ENCODE results near the gene KLHL14.

Gene KLHL14, protein sequence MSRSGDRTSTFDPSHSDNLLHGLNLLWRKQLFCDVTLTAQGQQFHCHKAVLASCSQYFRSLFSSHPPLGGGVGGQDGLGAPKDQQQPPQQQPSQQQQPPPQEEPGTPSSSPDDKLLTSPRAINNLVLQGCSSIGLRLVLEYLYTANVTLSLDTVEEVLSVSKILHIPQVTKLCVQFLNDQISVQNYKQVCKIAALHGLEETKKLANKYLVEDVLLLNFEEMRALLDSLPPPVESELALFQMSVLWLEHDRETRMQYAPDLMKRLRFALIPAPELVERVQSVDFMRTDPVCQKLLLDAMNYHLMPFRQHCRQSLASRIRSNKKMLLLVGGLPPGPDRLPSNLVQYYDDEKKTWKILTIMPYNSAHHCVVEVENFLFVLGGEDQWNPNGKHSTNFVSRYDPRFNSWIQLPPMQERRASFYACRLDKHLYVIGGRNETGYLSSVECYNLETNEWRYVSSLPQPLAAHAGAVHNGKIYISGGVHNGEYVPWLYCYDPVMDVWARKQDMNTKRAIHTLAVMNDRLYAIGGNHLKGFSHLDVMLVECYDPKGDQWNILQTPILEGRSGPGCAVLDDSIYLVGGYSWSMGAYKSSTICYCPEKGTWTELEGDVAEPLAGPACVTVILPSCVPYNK

DNA sequence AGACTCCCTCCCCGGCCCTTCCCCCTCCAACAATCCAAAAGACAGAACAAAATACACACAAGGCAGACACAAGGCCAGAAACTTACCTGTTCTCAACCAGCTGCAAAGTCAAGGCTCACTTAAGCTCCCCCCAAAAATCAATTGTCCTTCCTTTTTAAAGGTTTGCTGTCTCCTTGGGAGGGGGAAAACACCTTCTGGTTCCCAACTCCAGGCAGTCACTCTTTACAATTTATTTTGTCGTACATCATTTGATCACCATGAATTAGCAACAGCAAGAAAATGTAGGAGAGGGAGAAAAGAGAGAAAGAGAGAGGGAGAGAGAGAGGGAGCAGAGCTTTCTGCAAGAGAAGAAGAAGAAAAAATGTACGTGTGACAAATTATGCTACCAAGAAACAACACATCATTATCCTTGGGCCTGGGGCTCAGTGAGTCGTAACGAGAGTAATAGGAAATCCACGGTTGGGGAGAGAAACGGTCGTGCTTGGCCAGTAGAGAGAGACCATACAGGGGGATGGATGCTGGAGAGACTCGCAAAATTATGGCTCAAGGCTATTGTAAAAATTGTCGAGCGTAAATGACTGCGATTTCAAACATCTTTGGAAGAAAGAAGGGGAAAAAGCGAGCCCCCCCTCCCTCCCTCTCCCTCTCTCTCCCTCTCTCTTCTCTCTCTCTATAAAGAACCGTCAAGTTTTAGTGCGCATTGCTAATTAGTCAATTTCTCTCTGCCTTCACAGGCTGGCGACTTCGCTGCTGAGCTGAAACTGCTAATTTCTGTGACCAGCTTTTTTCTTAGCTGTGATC, at the start of gene KLHL14:
Gene KLHL14 (minus strand): TSS at position 443 of the 801 bp plus-strand sequence. CDS start 2,432 bp downstream, outside the sequence.
- TF ChIP-seq, protein P1, sequence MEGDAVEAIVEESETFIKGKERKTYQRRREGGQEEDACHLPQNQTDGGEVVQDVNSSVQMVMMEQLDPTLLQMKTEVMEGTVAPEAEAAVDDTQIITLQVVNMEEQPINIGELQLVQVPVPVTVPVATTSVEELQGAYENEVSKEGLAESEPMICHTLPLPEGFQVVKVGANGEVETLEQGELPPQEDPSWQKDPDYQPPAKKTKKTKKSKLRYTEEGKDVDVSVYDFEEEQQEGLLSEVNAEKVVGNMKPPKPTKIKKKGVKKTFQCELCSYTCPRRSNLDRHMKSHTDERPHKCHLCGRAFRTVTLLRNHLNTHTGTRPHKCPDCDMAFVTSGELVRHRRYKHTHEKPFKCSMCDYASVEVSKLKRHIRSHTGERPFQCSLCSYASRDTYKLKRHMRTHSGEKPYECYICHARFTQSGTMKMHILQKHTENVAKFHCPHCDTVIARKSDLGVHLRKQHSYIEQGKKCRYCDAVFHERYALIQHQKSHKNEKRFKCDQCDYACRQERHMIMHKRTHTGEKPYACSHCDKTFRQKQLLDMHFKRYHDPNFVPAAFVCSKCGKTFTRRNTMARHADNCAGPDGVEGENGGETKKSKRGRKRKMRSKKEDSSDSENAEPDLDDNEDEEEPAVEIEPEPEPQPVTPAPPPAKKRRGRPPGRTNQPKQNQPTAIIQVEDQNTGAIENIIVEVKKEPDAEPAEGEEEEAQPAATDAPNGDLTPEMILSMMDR (IDR thresholded peaks at IDR 0.05; ENCODE audit: low read depth, low read length), result no peak
- H3K4me3 ChIP-seq (replicated peaks in 1 of 2; ENCODE audit: low read depth in 2 of 2, low read length in 2 of 2), result no peak within 1 kb of the TSS
- DNase-seq (ENCODE audit: low read depth in 2 of 2), result no peak

DNA sequence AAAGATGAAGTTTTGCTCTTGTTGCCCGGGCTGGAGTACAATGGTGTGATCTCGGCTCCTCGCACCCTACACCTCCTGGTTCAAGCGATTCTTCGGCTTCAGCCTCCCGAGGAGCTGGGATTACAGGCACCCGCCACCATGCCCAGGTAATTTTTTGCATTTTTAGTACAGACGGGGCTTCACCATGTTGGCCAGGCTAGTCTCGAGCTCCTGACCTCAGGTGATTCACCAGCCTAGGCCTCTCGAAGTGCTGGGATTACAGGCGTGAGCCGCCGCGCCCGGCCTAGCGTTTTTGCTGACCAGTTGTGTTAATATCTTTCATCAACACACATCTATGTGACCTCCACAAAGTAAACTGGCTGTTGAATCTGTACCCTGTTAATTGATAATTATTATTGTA, 49.4 kb upstream of the KLHL14 start:
- TF ChIP-seq, protein P1 (IDR thresholded peaks at IDR 0.05; ENCODE audit: low read depth, low read length), result no peak
- DNase-seq (ENCODE audit: low read depth in 2 of 2), result no peak
- no peak overlapping the region for H3K4me3 ChIP-seq (replicated peaks in 1 of 2; ENCODE audit: low read depth in 2 of 2, low read length in 2 of 2)

DNA sequence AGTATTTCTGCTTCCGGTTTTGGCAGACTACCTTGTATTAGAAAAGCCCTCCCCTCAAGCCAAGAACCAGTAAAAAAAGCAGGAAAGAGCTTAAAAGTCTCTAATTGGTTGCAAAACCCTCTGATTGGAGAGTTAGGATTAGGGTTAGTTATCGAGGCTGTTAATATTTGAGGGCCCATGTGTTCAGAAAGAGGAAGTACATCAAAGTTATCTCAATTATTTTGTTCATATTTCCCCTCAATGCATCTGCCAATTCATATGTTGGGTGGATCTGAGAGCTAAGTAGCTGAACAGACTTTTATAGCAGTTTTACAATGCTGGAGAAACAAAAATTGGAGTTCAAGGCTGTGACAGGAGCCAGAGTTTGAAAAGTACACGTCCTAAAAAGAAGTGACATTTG, 43.1 kb upstream of the KLHL14 start:
- DNase-seq (ENCODE audit: low read depth in 2 of 2), result no peak
- TF ChIP-seq, protein P1 (IDR thresholded peaks at IDR 0.05; ENCODE audit: low read depth, low read length), result no peak
- no peak overlapping the region for H3K4me3 ChIP-seq (replicated peaks in 1 of 2; ENCODE audit: low read depth in 2 of 2, low read length in 2 of 2)

DNA sequence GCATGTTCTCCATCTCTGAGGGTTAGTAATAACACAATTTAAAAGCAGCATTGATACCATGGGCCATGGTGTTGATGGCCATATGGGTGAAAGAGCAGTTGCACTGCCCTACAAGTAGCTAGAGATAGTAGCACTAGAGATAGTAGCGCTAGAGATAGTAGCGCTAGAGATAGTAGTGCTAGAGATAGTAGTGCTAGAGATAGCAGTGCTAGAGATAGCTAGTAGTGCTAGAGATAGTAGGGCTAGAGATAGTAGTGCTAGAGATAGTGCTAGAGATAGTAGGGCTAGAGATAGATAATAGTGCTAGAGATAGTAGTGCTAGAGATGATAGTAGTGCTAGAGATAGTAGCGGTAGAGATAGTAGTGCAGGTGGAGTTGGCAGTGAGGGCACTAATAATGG, 39.5 kb upstream of the KLHL14 start:
- no peak for DNase-seq (ENCODE audit: low read depth in 2 of 2)
- TF ChIP-seq, protein P1 (IDR thresholded peaks at IDR 0.05; ENCODE audit: low read depth, low read length), result no peak
- no peak overlapping the region for H3K4me3 ChIP-seq (replicated peaks in 1 of 2; ENCODE audit: low read depth in 2 of 2, low read length in 2 of 2)

DNA sequence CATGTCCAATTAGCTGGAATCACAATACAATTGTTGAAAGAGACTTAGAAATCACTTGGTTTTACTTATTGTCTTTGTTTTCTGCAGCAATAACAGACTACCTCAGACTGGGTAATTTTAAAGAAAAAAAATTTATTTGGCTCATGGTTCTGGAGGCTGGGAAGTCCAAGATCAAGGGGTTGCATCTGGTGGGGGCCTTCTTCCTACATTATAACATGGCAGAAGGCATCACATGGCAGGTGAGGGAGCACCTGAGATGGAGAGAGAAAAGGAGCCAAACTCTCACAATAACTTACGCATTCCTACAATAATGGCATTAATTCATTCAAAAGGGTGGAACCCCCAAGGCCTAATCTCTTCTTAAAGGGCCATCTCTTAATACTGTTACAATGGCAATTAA, 37.5 kb upstream of the KLHL14 start:
- DNase-seq (ENCODE audit: low read depth in 2 of 2), result no peak
- TF ChIP-seq, protein P1 (IDR thresholded peaks at IDR 0.05; ENCODE audit: low read depth, low read length), result no peak
- H3K4me3 ChIP-seq (replicated peaks in 1 of 2; ENCODE audit: low read depth in 2 of 2, low read length in 2 of 2), result no peak overlapping the region

DNA sequence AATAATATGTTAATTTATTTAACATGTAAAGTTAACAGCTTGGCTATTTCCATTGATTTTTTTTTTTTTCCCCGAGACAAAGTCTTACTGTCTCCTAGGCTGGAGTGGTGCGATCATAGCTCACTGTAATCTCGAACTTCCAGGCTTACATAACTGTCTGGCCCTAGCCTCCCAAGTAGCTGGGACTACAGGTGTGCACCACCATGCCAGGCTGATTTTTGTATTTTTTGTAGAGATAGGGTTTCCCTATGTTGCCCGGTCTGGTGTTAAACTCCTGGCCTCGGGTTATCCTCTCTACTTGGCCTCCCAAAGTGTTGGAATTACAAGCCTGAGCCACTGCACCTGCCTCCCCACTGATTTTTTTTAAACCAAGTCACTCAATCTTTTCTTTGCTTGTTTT, 32.5 kb upstream of the KLHL14 start:
- H3K4me3 ChIP-seq (replicated peaks in 1 of 2; ENCODE audit: low read depth in 2 of 2, low read length in 2 of 2), result no peak overlapping the region
- DNase-seq (ENCODE audit: low read depth in 2 of 2), result no peak
- TF ChIP-seq, protein P1 (IDR thresholded peaks at IDR 0.05; ENCODE audit: low read depth, low read length), result no peak

Data from cardiac fibroblast (primary cell).